Coronary artery (tissue), 2 donors: ENCODE results near the gene MLLT3.

Source experiments
- DNase-seq: peaks from one replicate; pipeline ENCODE4 v3.0.0-alpha.2; 2017; ENCODE audit warnings: low spot score
- H3K27ac ChIP-seq, 2 donors: fragments of 200-600 bp; sonication (generic); one replicate each; pipeline ENCODE4 v1.5.1; 2016 to 2019
- H3K4me3 ChIP-seq: fragments of 200-600 bp; sonication (generic); 2 replicates; pipeline ENCODE4 v1.5.1; 2016; ENCODE audit warnings: mild to moderate bottlenecking, moderate library complexity
- TF ChIP-seq, protein P1 (sequence below): fragments of 200-600 bp; sonication (generic); IDR thresholded peaks from one replicate; pipeline ENCODE4 v1.5.1; 2019; ENCODE audit warnings: antibody characterized with exemption

MLLT3 gene

DNA sequence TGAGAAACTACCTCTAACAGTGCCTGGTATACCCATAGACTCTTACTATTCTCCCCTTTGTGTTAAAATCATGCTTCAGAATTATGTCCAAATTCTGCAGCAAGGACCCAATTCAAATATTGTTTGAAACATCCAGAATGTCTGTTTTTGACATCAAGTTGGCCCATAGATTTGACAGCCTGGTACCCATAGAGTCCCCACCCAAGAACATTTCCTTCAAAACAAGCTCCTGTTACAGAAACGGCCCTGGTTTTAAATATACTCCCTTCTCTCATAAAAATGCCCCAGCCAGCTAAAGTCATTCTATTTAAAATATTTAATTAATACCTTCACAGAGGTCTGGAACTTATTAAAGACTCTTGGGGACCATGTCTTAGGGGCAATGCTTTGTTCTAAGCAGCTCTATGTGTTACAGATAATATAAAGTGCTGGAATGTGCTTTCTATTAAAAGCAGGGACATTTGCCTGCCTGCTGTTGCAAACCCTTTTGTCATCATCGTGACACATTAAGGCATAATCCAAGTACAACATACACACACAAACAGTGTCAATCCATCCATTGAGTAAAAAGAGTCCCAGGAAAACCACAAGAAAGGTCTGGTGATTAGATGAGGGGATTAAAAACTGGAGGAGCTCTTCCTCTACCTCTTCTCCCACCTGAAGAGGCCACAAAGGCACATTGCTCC, 321.7 kb downstream of the MLLT3 start:
- Histone ChIP-seq H3K27ac (no peak overlapping the region), H3K4me3 (no peak overlapping the region)

DNA sequence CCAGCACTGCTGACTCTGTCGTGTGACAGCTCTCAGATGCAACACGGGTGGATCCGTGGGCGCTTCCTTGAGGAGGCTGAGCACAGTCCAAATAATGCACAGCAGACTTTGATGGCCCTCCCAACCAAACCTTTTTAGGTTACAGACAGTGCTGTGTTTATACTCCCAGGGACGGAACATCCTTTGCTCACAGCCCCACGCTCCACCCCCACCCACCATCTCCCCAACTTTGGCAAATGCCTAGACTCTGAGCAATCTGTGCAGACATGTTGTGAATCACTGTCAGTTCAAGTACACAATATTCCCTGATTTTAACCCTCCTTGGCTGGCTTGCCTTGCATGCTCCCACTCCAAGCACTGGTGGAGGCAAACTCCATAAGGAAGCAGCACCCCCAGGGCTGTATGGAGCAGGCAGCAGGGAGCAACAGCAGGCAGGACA, 324.6 kb downstream of the MLLT3 start:
- TF ChIP-seq, protein P1, sequence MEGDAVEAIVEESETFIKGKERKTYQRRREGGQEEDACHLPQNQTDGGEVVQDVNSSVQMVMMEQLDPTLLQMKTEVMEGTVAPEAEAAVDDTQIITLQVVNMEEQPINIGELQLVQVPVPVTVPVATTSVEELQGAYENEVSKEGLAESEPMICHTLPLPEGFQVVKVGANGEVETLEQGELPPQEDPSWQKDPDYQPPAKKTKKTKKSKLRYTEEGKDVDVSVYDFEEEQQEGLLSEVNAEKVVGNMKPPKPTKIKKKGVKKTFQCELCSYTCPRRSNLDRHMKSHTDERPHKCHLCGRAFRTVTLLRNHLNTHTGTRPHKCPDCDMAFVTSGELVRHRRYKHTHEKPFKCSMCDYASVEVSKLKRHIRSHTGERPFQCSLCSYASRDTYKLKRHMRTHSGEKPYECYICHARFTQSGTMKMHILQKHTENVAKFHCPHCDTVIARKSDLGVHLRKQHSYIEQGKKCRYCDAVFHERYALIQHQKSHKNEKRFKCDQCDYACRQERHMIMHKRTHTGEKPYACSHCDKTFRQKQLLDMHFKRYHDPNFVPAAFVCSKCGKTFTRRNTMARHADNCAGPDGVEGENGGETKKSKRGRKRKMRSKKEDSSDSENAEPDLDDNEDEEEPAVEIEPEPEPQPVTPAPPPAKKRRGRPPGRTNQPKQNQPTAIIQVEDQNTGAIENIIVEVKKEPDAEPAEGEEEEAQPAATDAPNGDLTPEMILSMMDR, result no peak
- Histone ChIP-seq H3K4me3 (no peak overlapping the region), H3K27ac (no peak overlapping the region)
- DNase-seq, result no peak

More for the DNA sequence above, 321.7 kb downstream of the MLLT3 start:
- TF ChIP-seq, protein P1, result no peak
- DNase-seq, result no peak

- Histone ChIP-seq H3K27ac (no peak overlapping the region), H3K4me3 (no peak overlapping the region)
- no peak for DNase-seq
- TF ChIP-seq, protein P1, result no peak
Measured at GRCh38 chr9:20295555-20295954, 326.7 kb downstream of the MLLT3 start.

DNA sequence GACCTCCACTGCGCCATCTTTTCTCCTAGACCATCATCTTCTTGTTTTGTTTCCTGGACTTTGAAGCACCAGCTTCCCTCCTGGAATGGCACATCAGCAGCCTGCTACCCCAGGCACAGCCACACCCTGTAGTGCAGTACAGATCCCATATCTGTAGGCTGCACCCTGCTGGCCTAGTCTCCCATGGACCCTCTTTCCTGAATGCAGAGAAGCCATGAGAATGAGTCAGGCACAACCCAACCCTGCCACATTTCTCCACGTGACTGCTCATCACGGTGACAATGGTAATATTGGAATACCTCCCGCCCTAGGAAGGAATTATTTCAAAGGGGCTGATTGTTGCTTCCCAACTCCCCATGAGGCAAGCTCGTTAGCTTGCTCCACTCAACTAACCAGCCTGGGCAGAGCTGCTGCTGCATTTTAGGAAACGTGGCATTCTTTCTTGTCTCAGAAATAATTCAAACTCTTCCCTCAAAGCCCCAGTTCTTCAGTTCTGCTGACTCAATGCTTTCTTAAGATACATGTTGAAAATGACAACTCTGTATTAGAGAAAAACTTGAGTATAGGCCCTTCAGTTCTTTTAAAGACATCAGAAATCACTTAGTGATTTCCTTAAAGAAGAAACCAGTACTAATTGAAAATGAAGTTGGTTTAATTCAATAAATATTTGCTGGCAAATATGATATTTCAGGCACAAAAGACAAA, 328.1 kb downstream of the MLLT3 start:
- no peak overlapping the region for H3K27ac ChIP-seq
- no peak for DNase-seq
- H3K4me3 ChIP-seq, result no peak overlapping the region
- TF ChIP-seq, protein P1, result no peak

DNA sequence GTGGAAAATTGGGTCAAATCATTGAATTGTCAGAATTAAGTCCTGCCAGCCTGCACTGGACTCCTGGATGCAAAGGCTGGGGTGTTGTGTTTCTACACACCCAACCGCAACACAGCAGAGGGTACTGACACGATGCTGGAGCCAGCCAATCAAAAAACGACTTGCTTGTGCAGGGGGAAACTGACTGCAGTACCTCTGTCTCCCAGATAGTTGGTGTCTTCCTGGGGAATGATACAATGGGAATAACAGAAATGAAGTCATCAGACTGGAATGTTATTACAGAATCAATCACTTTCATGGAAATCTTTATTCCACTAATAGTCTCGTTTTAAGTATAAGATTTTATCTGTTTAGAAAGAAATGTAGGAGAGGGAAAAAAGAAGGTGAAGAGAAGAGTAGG, 330.3 kb downstream of the MLLT3 start:
- Histone ChIP-seq H3K4me3 (no peak overlapping the region), H3K27ac (no peak overlapping the region)
- no peak for DNase-seq
- TF ChIP-seq, protein P1, result no peak
